Fibroblast of mammary gland (primary cell): ENCODE measurements around the gene SLC16A7.

Experiments
- DNase-seq: peaks from one replicate; pipeline ENCODE4 v3.0.0-alpha.2; 2010; ENCODE audit warnings: low read depth
- H3K4me3 ChIP-seq: 2 replicates; pipeline ENCODE4 v1.5.1; 2011; ENCODE audit warnings: low read depth, mild to moderate bottlenecking, low read length, moderate library complexity; ENCODE audit not compliant: control insufficient read depth
- TF ChIP-seq, protein P1 (sequence below): conservative IDR thresholded peaks from 2 replicates; pipeline ENCODE4 v1.5.1; 2011; ENCODE audit warnings: low read depth, low read length, inconsistent platforms; ENCODE audit not compliant: control insufficient read depth, insufficient read depth

SLC16A7 gene

DNA sequence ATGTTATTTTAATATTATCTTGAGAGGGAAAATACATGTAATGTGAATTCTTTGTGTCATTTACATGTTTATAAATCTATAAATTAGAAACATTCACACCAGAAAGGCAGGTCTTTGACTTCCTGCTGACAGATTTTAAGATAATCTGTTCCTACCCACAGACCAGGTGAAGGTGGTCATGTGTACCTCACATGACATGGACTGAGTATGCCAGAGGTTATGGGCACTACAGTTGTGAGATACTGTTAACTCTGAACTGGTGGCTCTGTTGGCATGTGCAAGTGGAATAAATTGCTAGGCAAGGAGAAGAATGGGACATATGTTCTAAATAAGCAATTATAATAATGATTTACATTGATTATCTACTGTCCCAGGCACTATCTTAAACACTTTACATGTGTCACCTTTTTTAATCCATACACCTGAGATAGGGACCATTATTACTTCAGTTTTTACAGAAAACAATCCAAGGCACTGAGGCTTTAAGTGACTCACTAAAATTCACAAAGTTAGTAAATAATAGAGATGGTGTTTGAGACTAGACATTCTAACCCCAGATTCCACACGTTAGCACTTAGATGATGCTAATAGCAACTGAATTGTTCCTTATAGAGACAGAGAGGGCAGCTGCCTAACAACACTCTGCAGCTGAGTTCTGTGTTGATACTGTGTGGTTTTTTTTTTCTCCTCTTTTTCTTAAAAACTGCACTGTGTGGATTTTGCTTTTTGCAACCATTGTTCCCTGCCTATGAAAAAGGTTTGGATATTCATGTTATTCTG is 23.8 kb downstream of the SLC16A7 start:
- TF ChIP-seq, protein P1, sequence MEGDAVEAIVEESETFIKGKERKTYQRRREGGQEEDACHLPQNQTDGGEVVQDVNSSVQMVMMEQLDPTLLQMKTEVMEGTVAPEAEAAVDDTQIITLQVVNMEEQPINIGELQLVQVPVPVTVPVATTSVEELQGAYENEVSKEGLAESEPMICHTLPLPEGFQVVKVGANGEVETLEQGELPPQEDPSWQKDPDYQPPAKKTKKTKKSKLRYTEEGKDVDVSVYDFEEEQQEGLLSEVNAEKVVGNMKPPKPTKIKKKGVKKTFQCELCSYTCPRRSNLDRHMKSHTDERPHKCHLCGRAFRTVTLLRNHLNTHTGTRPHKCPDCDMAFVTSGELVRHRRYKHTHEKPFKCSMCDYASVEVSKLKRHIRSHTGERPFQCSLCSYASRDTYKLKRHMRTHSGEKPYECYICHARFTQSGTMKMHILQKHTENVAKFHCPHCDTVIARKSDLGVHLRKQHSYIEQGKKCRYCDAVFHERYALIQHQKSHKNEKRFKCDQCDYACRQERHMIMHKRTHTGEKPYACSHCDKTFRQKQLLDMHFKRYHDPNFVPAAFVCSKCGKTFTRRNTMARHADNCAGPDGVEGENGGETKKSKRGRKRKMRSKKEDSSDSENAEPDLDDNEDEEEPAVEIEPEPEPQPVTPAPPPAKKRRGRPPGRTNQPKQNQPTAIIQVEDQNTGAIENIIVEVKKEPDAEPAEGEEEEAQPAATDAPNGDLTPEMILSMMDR, result no peak
- H3K4me3 ChIP-seq, result no peak overlapping the region
- DNase-seq, result no peak

DNA sequence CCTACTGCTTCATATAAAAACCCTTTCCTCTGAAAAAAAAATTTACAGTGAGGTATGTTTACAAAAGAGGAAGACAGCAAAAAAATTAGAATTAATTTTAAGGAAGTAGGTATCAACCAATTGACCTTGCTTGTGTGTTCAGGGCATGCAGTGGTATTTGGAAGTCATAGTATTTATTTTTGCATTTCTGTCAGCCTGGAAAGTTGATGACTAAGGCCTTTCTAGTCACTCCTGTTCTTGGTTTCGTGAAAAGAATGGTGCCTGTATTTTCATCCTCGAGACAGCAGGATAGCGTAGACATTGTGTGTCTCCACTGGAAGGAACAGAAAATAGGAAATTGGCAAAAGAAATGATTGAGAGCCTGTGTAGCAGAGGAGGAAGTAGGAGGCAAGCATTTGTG is 24.5 kb downstream of the SLC16A7 start:
- no peak overlapping the region for H3K4me3 ChIP-seq
- peak; percentile 21 for DNase-seq
- TF ChIP-seq, protein P1, result no peak

DNA sequence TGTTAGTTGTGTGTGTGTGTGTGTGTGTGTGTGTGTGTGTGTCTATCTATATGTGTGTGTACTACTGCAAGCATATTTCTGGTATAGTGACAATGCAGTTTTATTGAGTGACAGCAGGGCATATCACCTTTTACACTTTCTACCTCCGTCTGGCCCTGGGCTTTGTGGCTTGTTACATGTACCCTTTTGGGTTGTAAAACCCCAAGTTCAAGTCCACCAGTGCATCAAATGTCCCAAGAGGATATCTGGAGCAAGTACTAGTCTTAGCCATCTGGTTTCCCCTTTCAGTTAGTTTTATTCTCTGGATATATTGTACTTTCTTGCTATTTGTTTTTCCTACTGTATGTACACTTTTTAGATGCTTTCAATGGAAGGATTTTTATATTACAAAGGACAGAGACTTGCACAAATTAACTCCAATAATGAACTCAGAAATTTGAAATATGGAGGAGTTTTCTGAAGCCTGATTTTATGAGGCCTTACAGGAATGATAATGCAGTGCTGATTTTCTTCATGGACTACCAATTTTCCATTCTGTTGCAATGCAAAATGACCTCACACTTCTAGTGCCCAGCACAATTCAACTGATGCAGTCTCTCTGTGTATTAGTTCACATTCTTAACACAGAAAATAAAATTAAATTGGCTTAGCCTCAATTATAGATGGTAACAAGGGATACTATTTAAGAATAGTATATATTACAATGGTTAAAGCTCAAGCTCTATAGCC is 29.1 kb downstream of the SLC16A7 start:
- DNase-seq, result peak; percentile 11
- TF ChIP-seq, protein P1, result no peak
- H3K4me3 ChIP-seq, result no peak overlapping the region

DNA sequence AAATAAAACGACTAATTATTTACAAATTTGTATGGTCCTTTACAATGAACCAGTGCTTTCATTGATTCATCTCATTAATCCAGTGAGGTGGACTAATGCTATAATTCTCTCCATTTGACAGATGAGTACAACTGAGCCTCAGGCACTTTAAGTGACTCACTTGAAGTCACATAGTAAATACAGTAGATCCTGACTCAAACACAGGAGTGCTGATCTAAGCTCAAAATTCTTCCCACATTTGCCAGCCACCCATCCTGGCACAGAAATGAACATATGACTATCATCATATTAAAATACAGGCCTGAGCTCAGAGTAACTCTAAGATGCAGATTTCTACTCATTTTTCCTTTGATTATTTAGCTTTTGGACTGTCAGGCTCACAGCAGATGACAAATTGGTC is 30.6 kb downstream of the SLC16A7 start:
- H3K4me3 ChIP-seq, result no peak overlapping the region
- TF ChIP-seq, protein P1, result no peak
- DNase-seq, result peak; percentile 73

DNA sequence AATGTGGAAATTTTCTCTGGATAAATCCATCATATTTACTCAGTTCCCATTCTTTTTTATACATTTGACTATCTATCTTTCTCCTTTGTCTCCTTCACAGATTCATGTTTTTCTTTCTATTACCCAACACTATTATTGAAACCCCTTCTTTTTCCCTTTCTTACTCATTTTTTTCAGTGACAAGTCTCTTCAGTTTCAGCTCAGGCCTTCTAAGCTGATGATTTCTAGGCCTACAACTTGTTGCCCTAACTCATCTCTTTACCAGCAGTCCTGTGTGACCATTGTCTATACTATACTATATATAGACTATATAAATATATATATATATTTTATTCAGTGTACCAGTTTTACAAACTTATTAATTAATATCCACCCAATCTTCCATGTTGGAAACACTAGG is 31.8 kb downstream of the SLC16A7 start:
- no peak for DNase-seq
- TF ChIP-seq, protein P1, result no peak

DNA sequence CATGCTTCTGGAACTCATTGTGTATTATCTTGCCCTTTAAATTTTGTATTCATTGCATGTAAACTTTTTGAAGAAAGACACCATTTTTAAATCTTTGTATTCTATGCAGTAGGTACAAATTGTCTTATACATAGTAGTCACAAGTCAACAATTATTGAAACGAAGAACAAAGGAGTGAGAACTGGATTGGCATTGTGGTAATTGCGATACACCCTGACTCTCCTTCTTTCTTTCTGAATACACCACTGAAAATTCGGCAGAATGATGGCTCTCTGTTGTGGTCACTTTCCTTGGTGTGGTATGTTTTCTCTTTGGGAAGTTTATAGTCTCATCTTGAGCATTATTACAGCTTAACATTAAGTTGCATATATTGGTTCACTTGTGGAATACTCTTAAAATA is 34.1 kb downstream of the SLC16A7 start:
- TF ChIP-seq, protein P1, result no peak
- DNase-seq, result no peak
- no peak overlapping the region for H3K4me3 ChIP-seq

More for the DNA sequence above, 31.8 kb downstream of the SLC16A7 start:
- no peak overlapping the region for H3K4me3 ChIP-seq

DNA sequence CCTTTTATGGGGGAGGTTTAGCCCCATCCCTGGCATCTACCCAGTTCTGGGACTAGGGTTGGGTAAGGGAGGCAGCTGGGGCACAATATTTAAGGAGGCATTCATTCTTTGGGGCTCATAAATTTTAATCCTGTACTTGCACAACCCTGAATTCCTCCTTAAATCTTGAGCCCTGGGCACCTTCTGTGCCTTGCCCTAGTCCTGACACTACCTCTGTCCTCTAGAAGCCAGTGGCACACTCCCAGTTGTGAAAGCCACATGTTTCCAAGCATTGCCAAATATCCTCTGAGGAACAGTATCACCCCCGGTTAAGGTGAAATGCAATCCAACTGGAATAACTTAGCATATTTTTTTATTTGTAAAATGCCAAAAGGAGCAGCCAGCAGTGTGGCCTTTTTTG is 36.6 kb downstream of the SLC16A7 start:
- DNase-seq, result peak; percentile 14
- no peak overlapping the region for H3K4me3 ChIP-seq
- TF ChIP-seq, protein P1, result no peak
